Right atrium auricular region (tissue), 2 donors: Measurements from ENCODE around the gene MRPS24. TPM values are rescaled to one million over a fixed set of nuclear protein-coding genes. Genes with fewer than 3 reads are reported as not detected.

ENCODE experiments used
- DNase-seq: peaks from one replicate; pipeline ENCODE4 v3.0.0-alpha.2; 2019; ENCODE audit warnings: low spot score
- H3K27ac ChIP-seq, 2 donors: fragments of 200-600 bp; sonication (generic); 1 replicate in 1 of 2; 2 replicates in 1 of 2; pipeline ENCODE4 v1.5.1; 2016 to 2019
- H3K27me3 ChIP-seq, 2 donors: fragments of 200-600 bp; sonication (generic); one replicate each; pipeline versions ENCODE4 v1.5.1 to v1.6.0; 2017 to 2019
- H3K36me3 ChIP-seq: fragments of 200-600 bp; sonication (generic); one replicate; pipeline ENCODE4 v1.5.1; 2016
- H3K4me1 ChIP-seq, 2 donors: fragments of 200-600 bp; sonication (generic); one replicate each; pipeline versions ENCODE4 v1.5.1 to v1.6.0; 2017 to 2019
- H3K4me3 ChIP-seq, 2 donors: fragments of 200-600 bp; sonication (generic); 1 replicate in 1 of 2; 2 replicates in 1 of 2; pipeline ENCODE4 v1.5.1; 2017 to 2019; ENCODE audit warnings: mild to moderate bottlenecking in 1 of 2, moderate library complexity in 1 of 2
- H3K9me3 ChIP-seq, 2 donors: fragments of 200-600 bp; sonication (generic); one replicate each; pipeline ENCODE4 v1.5.1; 2019
- CTCF ChIP-seq, 2 donors: fragments of 200-600 bp; sonication (generic); IDR thresholded peaks; one replicate each; pipeline ENCODE4 v1.5.1; 2019; ENCODE audit warnings: antibody characterized with exemption in 2 of 2
- total RNA-seq, 2 donors: library from RNA; depleted of rRNA; stranded (reverse); fragments of >200 nt; gene quantifications; one replicate each; pipeline ENCODE4 v1.1.0, GENCODE V29; 2016

Gene MRPS24
- total RNA-seq: 100 to 1,000 TPM; 127 to 171 TPM

GRCh38 chr7:43869006-43869866 lies at the start of gene MRPS24:
TSS of gene MRPS24 (minus strand) at chr7:43869517. CDS start at chr7:43869495, 22 bp downstream.
- Histone ChIP-seq H3K4me3 (peak within 1 kb of the TSS; percentile 93 to 97), H3K9me3 (no peaks in the 10 kb centered on the region), H3K4me1 (peaks cover 0 to 40% of the 10 kb centered on the region in 2 donors), H3K27me3 (no peaks in the 10 kb centered on the region), H3K36me3 (peaks cover 11% of the 10 kb centered on the region), H3K27ac (peak within 1 kb of the TSS; percentile 90 to 91)
- no peak for TF ChIP-seq CTCF (IDR thresholded peaks at IDR 0.05)
- DNase-seq: peak; percentile 95

- Histone ChIP-seq H3K36me3 (no peaks in the 10 kb centered on the region), H3K9me3 (no peaks in the 10 kb centered on the region), H3K27ac (no peak overlapping the region), H3K4me3 (no peak overlapping the region), H3K27me3 (no peaks in the 10 kb centered on the region), H3K4me1 (no peaks in the 10 kb centered on the region)
- DNase-seq: no peak
- no peak for TF ChIP-seq CTCF (IDR thresholded peaks at IDR 0.05)
These were observed 46.6 kb upstream of the MRPS24 start for GRCh38 chr7:43915907-43916306.

GRCh38 chr7:43914795-43915194 lies 45.5 kb upstream of the MRPS24 start:
- Histone ChIP-seq H3K9me3 (no peaks in the 10 kb centered on the region), H3K27me3 (no peaks in the 10 kb centered on the region), H3K27ac (no peak overlapping the region), H3K4me1 (no peaks in the 10 kb centered on the region), H3K36me3 (no peaks in the 10 kb centered on the region), H3K4me3 (no peak overlapping the region)
- no peak for TF ChIP-seq CTCF (IDR thresholded peaks at IDR 0.05)
- DNase-seq: no peak

DNA sequence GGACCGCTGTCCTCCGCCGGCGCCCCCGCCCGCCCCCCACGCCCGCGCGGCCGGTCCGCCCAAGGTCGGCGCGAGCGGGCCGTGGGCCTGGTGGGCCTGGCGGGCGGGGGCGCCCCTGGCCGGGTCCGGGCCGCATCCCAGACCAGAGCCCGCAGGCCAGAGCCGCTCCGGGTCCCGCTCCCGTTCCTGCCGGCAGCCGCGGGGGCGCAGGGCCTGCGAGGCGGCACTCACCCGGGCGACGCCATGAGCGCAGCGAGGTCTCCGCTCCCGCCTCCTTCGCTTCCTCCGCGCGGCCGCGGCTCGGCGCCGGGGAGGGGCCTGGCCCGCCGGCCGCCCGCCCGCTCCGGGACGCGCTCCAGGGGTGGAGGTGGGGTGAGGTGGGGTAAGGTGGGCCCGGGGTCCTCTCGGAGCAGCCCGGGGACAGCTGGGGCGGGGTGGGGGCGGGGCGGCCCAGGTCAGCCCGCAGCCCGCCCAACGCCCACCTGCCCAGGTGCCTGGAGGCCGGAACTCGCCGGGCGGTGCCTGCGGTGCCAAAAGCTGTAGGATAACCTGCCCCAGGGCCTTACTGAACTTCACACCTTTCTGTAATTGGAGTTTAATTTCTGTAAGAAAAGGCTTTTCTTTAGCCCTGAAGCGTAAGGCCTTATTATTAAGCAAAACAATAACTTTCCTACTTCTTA lies 37.2 kb upstream of the MRPS24 start, which contains the start of gene URGCP:
Gene URGCP, minus strand, starts transcription at position 266 of the 680 bp plus-strand sequence. Its CDS starts 21 bp downstream, at position 245.
- DNase-seq: no peak
- TF ChIP-seq CTCF (IDR thresholded peaks at IDR 0.05): no peak
- H3K4me1 ChIP-seq: peaks cover 0 to 31% of the 10 kb centered on the region in 2 donors
- no peaks in the 10 kb centered on the region for H3K27me3 ChIP-seq
- H3K4me3 ChIP-seq: peak within 1 kb of the TSS; percentile 78 to 80
- no peaks in the 10 kb centered on the region for H3K36me3 ChIP-seq
- no peaks in the 10 kb centered on the region for H3K9me3 ChIP-seq
- peak within 1 kb of the TSS; percentile 88 to 89 for H3K27ac ChIP-seq

- H3K4me1 ChIP-seq: peaks cover 0 to 36% of the 10 kb centered on the region in 2 donors
- DNase-seq: no peak
These were observed 36.6 kb upstream of the MRPS24 start for GRCh38 chr7:43905956-43906330.

More at GRCh38 chr7:43905956-43906330, 36.6 kb upstream of the MRPS24 start:
- H3K9me3 ChIP-seq: no peaks in the 10 kb centered on the region
- no peaks in the 10 kb centered on the region for H3K27me3 ChIP-seq
- no peaks in the 10 kb centered on the region for H3K36me3 ChIP-seq
- H3K4me3 ChIP-seq: peak overlapping the region; percentile 78 to 80
- no peak for TF ChIP-seq CTCF (IDR thresholded peaks at IDR 0.05)
- H3K27ac ChIP-seq: peak overlapping the region; percentile 88 to 89
